Measurements from ENCODE around the gene OXER1.

DNA sequence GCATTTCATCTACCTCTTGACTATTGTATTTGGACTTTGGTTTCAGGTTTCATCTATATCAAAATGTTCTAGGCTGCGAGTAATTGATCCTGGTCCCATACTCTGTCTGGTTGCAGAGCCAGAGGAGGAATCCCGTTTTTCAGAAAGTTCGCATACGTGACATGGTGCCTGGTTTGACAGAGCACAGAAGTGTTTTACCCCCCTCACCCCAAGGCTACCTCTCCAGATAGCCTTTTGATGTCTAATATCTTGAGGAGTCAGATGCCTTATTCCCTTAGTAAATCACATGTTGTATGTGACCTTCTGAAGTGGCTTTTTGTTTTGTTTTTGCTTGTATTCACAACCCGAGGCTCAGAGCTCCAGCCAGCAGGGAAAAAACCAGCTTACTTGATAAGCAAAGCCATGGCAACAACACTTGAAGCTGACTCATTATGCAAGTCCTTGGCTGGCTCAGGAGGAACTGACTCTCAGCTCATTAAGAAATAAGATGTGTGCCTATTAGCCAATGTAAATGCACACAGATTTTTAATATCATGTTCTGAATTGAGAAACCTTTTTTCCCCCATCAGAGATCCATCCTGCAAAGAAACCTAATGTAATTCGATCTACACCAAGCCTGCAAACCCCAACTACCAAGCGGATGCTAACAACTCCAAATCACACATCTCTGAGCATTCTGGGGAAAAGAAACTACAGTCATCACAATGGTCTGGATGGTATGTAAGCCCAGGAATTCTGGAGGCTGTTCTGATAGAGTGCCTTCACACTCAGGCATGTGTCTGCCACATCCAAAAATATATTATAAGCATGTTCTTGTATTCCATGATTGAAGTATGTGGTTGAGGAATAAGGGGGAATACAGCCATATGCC is 41.4 kb downstream of the OXER1 start:
- TF ChIP-seq CTCF (IDR thresholded peaks at IDR 0.05) (no peak), POLR2A (IDR thresholded peaks at IDR 0.05) (no peak)

Data from lower leg skin (tissue), 3 donors.